Effector CD8-positive, alpha-beta T cell (primary cell): ENCODE measurements around the gene SYCN.
"Not testable (repeated sequence)": the region's sequence is repeated elsewhere in the genome, so short reads cannot be mapped to it uniquely, and the experiment has no call there.

Experiments
- DNase-seq: peaks from one replicate; lab custom pipeline; 2025; lab: John Stamatoyannopoulos, UW

The SYCN gene

GRCh38 chr19:39224910-39225309 lies 20.8 kb upstream of the SYCN start:
- DNase-seq: no peak

- no peak for DNase-seq
Observed at GRCh38 chr19:39223703-39224279, 19.7 kb upstream of the SYCN start.

- not testable (repeated sequence) for DNase-seq
Observed at GRCh38 chr19:39219108-39219507, 15.0 kb upstream of the SYCN start.

- no peak for DNase-seq
Observed at GRCh38 chr19:39218230-39219007, 14.4 kb upstream of the SYCN start.

GRCh38 chr19:39217094-39217493 lies 13.0 kb upstream of the SYCN start:
- no peak for DNase-seq

- DNase-seq: not testable (repeated sequence)
Observed at GRCh38 chr19:39215323-39215722, 11.3 kb upstream of the SYCN start.

GRCh38 chr19:39212375-39212742 lies 8.3 kb upstream of the SYCN start:
- peak; percentile 27 for DNase-seq

GRCh38 chr19:39211731-39212374 lies 7.8 kb upstream of the SYCN start:
- no peak for DNase-seq

GRCh38 chr19:39209196-39209595 lies 5.1 kb upstream of the SYCN start:
- DNase-seq: no peak

- DNase-seq: no peak
Observed at GRCh38 chr19:39208175-39208795, 4.2 kb upstream of the SYCN start.

GRCh38 chr19:39207293-39207836 lies 3.3 kb upstream of the SYCN start:
- DNase-seq: no peak

GRCh38 chr19:39206122-39206521 lies 2.1 kb upstream of the SYCN start:
- DNase-seq: no peak

GRCh38 chr19:39205449-39205764 lies 1.3 kb upstream of the SYCN start:
- DNase-seq: no peak

GRCh38 chr19:39202998-39203355 lies 1.1 kb downstream of the SYCN start:
- no peak for DNase-seq

GRCh38 chr19:39200803-39201115 lies 3.3 kb downstream of the SYCN start:
- DNase-seq: no peak

- no peak for DNase-seq
Observed at GRCh38 chr19:39200066-39200802, 3.8 kb downstream of the SYCN start.

GRCh38 chr19:39199025-39199424 lies 5.0 kb downstream of the SYCN start:
- DNase-seq: no peak

GRCh38 chr19:39197808-39198207 lies 6.3 kb downstream of the SYCN start:
- DNase-seq: no peak

GRCh38 chr19:39196860-39197562 lies 7.1 kb downstream of the SYCN start, which contains the start of gene NCCRP1:
TSS of gene NCCRP1 (plus strand) at chr19:39196964. CDS start at chr19:39196983, 19 bp downstream.
- no peak for DNase-seq

GRCh38 chr19:39196320-39196719 lies 7.7 kb downstream of the SYCN start:
- DNase-seq: no peak

GRCh38 chr19:39195755-39196154 lies 8.3 kb downstream of the SYCN start:
- DNase-seq: no peak
